ENCODE data around the gene TNFRSF13B. TPM values are rescaled to one million over a fixed set of nuclear protein-coding genes. Genes with fewer than 3 reads are reported as not detected.
A peak's percentile ranks its signal among the peaks of the same experiment; 100 is the strongest.

Gene TNFRSF13B
- total and polyA plus RNA-seq, 10 of the 15 experiments (the other 5 are each of a cell fraction or from before 2014, with no cell fraction given), result 15.5 to 231 (median 119) TPM

DNA sequence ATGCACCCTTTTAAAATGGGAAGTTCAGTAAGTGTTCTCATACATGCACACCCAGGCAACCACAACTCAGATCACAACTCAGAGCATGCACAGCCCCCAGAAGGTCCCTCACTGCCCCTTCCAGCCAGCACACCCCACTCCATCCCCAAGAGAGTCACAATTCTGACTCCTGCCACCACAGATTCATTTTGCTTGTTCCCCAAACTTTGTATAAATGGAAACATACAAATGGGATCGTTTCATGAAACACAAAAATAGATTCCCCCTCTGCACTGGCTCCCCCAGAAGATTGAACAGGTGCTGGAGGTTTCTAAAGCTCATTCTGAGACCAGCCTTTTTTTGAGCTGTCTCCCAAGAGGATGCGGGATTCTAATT is 3.3 kb upstream of the TNFRSF13B start:
- Histone ChIP-seq H3K9ac (ENCODE audit: control insufficient read depth, insufficient read depth, low read length) (peak overlapping the region; percentile 72), H3K27ac (ENCODE audit: control insufficient read depth, insufficient read depth) (peak overlapping the region; percentile 92), H4K20me1 (ENCODE audit: control insufficient read depth, insufficient read depth) (no peaks in the 10 kb centered on the region), H3K27me3 (replicated peaks in 1 of 2; ENCODE audit: control insufficient read depth in 2 of 2, insufficient read depth in 2 of 2, low read length in 1 of 2) (no peaks in the 10 kb centered on the region), H3K36me3 (ENCODE audit: control insufficient read depth in 2 of 2, insufficient read depth in 2 of 2, low read length in 1 of 2) (no peaks in the 10 kb centered on the region), H3K79me2 (ENCODE audit: control insufficient read depth, insufficient read depth, low read length) (peaks cover 40% of the 10 kb centered on the region), H2AFZ (ENCODE audit: control insufficient read depth, low read depth, low read length) (no peak overlapping the region), H3K4me1 (ENCODE audit: control insufficient read depth, insufficient read depth, low read length) (peaks cover 70% of the 10 kb centered on the region), H3K9me3 (replicated peaks; ENCODE audit: control insufficient read depth, insufficient read depth, low read length) (no peaks in the 10 kb centered on the region), H3K4me3 (peak overlapping the region; percentile 29), H3K4me2 (ENCODE audit: control insufficient read depth, insufficient read depth) (peak overlapping the region; percentile 52)
- ChIA-PET RAD21 (ENCODE audit: unreplicated experiment) (interaction anchor here (1.5 to 30.7 kb wide), 3 partner anchors 8 to 65 kb away, joined by 3 to 913 read pairs (median 913); partner anchors contain the start of gene TNFRSF13B), SMC1A (ENCODE audit: uncharacterized antibody, unreplicated experiment) (interaction anchor here (0.8 to 21.7 kb wide), 6 partner anchors 3 to 59 kb away, joined by 3 to 812 read pairs (median 6); partner anchors contain the start of gene TNFRSF13B), CTCF (interaction anchor here (1.1 to 19.5 kb wide), 3 partner anchors 8 to 15 kb away, joined by 3 to 361 read pairs (median 72); no protein-coding TSS in a partner anchor), POLR2A (interaction anchor here (1.8 to 21.9 kb wide), 3 partner anchors 4 to 16 kb away, joined by 6 to 656 read pairs (median 656); partner anchors contain the start of gene TNFRSF13B)
- intact Hi-C loops (cut with micrococcal nuclease; ENCODE audit: unreplicated experiment), result loop anchor here (1.0 kb wide), 2 partner anchors 11 to 13 kb away; no protein-coding TSS in a partner anchor
- in situ Hi-C loops (cut with MboI), result loop anchor here (25.0 kb wide), 1 partner anchor 1937 kb away; no protein-coding TSS in a partner anchor
- 0% methylated on average over 2 of the region's 2 CpGs for WGBS (ENCODE audit: insufficient coverage, insufficient replicate concordance, low lambda C conversion rate, missing lambda C conversion rate)
- ATAC-seq (peak; percentile 26), FAIRE-seq (no peak), DNase-seq (ENCODE audit: low read depth, low spot score) (peak; percentile 84)
- BruUV-seq (replicated peaks), result no TSS peak
- TF ChIP-seq FOXK2 (IDR thresholded peaks at IDR 0.05) (no peak), JUNB (IDR thresholded peaks at IDR 0.05) (peak; percentile 61), NFYB (IDR thresholded peaks at IDR 0.05; ENCODE audit: insufficient read depth, low read depth, low read length) (no peak), EGR1 (IDR thresholded peaks at IDR 0.05; ENCODE audit: borderline replicate concordance in 1 of 2, low read depth in 2 of 2, low read length in 2 of 2) (0 out of 3 replicates have a peak, but pooled peaks of 1 of the 2 experiments have one; percentile 18), TCF12 (IDR thresholded peaks at IDR 0.05; ENCODE audit: low read depth, low read length) (peak; percentile 86), ATF7 (IDR thresholded peaks at IDR 0.05; ENCODE audit: low read depth) (peak; percentile 48; the same call in 1 of the 2 replicates), NFIC (IDR thresholded peaks at IDR 0.05; ENCODE audit: low read depth, low read length) (peak; percentile 86), WRNIP1 (IDR thresholded peaks at IDR 0.05; ENCODE audit: borderline replicate concordance, low read depth, low read length) (no peak), BHLHE40 (IDR thresholded peaks at IDR 0.05; ENCODE audit: borderline replicate concordance in 1 of 2, low read depth in 2 of 2, low read length in 1 of 2) (peak; percentile 60 to 66; a peak in 3 of 4 replicates), ASH2L (IDR thresholded peaks at IDR 0.05; ENCODE audit: borderline replicate concordance, low read depth) (no peak), NBN (IDR thresholded peaks at IDR 0.05) (peak; percentile 44; the same call in 1 of the 2 replicates), GATAD2B (conservative IDR thresholded peaks at IDR 0.05; ENCODE audit: low read depth) (peak; percentile 85; the same call in 1 of the 2 replicates)
- TF ChIP-seq, protein P1, sequence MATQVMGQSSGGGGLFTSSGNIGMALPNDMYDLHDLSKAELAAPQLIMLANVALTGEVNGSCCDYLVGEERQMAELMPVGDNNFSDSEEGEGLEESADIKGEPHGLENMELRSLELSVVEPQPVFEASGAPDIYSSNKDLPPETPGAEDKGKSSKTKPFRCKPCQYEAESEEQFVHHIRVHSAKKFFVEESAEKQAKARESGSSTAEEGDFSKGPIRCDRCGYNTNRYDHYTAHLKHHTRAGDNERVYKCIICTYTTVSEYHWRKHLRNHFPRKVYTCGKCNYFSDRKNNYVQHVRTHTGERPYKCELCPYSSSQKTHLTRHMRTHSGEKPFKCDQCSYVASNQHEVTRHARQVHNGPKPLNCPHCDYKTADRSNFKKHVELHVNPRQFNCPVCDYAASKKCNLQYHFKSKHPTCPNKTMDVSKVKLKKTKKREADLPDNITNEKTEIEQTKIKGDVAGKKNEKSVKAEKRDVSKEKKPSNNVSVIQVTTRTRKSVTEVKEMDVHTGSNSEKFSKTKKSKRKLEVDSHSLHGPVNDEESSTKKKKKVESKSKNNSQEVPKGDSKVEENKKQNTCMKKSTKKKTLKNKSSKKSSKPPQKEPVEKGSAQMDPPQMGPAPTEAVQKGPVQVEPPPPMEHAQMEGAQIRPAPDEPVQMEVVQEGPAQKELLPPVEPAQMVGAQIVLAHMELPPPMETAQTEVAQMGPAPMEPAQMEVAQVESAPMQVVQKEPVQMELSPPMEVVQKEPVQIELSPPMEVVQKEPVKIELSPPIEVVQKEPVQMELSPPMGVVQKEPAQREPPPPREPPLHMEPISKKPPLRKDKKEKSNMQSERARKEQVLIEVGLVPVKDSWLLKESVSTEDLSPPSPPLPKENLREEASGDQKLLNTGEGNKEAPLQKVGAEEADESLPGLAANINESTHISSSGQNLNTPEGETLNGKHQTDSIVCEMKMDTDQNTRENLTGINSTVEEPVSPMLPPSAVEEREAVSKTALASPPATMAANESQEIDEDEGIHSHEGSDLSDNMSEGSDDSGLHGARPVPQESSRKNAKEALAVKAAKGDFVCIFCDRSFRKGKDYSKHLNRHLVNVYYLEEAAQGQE (IDR thresholded peaks at IDR 0.05; ENCODE audit: low read depth, low read length), result no peak
- TF ChIP-seq, protein P2, sequence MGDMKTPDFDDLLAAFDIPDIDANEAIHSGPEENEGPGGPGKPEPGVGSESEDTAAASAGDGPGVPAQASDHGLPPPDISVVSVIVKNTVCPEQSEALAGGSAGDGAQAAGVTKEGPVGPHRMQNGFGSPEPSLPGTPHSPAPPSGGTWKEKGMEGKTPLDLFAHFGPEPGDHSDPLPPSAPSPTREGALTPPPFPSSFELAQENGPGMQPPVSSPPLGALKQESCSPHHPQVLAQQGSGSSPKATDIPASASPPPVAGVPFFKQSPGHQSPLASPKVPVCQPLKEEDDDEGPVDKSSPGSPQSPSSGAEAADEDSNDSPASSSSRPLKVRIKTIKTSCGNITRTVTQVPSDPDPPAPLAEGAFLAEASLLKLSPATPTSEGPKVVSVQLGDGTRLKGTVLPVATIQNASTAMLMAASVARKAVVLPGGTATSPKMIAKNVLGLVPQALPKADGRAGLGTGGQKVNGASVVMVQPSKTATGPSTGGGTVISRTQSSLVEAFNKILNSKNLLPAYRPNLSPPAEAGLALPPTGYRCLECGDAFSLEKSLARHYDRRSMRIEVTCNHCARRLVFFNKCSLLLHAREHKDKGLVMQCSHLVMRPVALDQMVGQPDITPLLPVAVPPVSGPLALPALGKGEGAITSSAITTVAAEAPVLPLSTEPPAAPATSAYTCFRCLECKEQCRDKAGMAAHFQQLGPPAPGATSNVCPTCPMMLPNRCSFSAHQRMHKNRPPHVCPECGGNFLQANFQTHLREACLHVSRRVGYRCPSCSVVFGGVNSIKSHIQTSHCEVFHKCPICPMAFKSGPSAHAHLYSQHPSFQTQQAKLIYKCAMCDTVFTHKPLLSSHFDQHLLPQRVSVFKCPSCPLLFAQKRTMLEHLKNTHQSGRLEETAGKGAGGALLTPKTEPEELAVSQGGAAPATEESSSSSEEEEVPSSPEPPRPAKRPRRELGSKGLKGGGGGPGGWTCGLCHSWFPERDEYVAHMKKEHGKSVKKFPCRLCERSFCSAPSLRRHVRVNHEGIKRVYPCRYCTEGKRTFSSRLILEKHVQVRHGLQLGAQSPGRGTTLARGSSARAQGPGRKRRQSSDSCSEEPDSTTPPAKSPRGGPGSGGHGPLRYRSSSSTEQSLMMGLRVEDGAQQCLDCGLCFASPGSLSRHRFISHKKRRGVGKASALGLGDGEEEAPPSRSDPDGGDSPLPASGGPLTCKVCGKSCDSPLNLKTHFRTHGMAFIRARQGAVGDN (IDR thresholded peaks at IDR 0.05), result 0 out of 2 replicates have a peak, but pooled peaks have one; percentile 25
- TF ChIP-seq, protein P3, sequence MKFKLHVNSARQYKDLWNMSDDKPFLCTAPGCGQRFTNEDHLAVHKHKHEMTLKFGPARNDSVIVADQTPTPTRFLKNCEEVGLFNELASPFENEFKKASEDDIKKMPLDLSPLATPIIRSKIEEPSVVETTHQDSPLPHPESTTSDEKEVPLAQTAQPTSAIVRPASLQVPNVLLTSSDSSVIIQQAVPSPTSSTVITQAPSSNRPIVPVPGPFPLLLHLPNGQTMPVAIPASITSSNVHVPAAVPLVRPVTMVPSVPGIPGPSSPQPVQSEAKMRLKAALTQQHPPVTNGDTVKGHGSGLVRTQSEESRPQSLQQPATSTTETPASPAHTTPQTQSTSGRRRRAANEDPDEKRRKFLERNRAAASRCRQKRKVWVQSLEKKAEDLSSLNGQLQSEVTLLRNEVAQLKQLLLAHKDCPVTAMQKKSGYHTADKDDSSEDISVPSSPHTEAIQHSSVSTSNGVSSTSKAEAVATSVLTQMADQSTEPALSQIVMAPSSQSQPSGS (IDR thresholded peaks at IDR 0.05; ENCODE audit: low read length), result peak; percentile 75; the same call in 1 of the 2 replicates
